Skeletal muscle tissue (tissue), 4 donors: ENCODE results near the gene ETFBKMT. TPM values are rescaled to one million over a fixed set of nuclear protein-coding genes. Genes with fewer than 3 reads are reported as not detected.

Source experiments
- H3K27ac ChIP-seq: one replicate; pipeline ENCODE4 v1.7.0; 2013; ENCODE audit warnings: mild to moderate bottlenecking, low read depth, low read length, inconsistent platforms
- H3K27me3 ChIP-seq, 3 donors: one replicate each; pipeline ENCODE4 v1.7.0; 2013; ENCODE audit warnings: low read length in 3 of 3; ENCODE audit not compliant: control insufficient read depth in 3 of 3, insufficient read depth in 3 of 3
- H3K36me3 ChIP-seq, 3 donors: one replicate each; pipeline ENCODE4 v1.7.0; 2013; ENCODE audit warnings: low read length in 3 of 3; ENCODE audit not compliant: control insufficient read depth in 3 of 3, insufficient read depth in 3 of 3
- H3K4me1 ChIP-seq, 3 donors: one replicate each; pipeline ENCODE4 v1.7.0; 2013; ENCODE audit warnings: low read length in 3 of 3, mild to moderate bottlenecking in 3 of 3; ENCODE audit not compliant: control insufficient read depth in 3 of 3, insufficient read depth in 3 of 3
- H3K4me3 ChIP-seq, 3 donors: one replicate each; pipeline ENCODE4 v1.7.0; 2013; ENCODE audit warnings: low read length in 3 of 3
- H3K9ac ChIP-seq, 3 donors: one replicate each; pipeline ENCODE4 v1.7.0; 2013; ENCODE audit warnings: low read length in 3 of 3, mild to moderate bottlenecking in 3 of 3, moderate library complexity in 2 of 3, low read depth in 1 of 3
- H3K9me3 ChIP-seq, 3 donors: one replicate each; pipeline ENCODE4 v1.7.0; 2013; ENCODE audit warnings: low read length in 3 of 3; ENCODE audit not compliant: control insufficient read depth in 3 of 3
- total RNA-seq: library from RNA; depleted of rRNA; stranded (reverse); fragments of >200 nt; gene quantifications from one replicate; pipeline ENCODE4 v1.2.3, GENCODE V29; 2014
- donor health status: Osteomylitis.

Gene ETFBKMT
- total RNA-seq, 1 donor from 2014 or later: 2.1 TPM

DNA sequence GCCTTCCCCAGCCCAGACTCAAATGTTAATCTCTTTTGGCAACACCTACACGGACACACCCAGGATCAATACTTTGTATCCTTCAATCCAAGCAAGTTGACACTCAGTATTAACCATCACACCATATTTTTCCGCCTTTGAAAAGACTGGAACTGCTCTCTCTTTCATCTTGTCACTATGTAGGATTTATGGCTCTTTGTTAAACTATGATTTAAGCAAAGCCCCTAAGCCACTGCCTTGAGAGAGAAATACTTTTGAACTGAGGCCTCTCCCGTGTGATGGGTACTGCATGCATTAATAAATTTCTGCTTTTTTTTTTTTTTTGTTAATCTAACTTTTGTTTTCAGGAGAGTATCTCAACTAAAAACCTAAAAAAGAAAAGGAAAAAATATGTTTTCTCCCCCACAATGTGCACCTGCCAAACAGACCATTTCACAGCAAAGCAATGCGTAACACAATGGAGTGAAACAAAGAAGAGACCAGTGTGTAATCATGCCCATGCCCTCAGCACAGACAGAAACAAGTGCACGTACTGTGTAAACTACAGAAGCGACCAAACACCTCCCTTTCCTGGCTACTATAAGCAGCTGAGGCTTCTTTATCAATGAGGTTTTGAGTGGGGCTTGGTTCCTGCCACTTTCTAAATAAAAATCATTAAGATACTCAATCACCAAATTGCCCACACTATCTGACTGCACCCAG lies 28.3 kb upstream of the ETFBKMT start:
- H3K9me3 ChIP-seq: no peaks in the 10 kb centered on the region
- H3K4me3 ChIP-seq: no peak overlapping the region
- H3K36me3 ChIP-seq: no peaks in the 10 kb centered on the region
- H3K9ac ChIP-seq: no peak overlapping the region
- H3K4me1 ChIP-seq: peaks cover 9 to 16% (median 12%) of the 10 kb centered on the region in 3 donors
- no peak overlapping the region for H3K27ac ChIP-seq
- no peaks in the 10 kb centered on the region for H3K27me3 ChIP-seq

- H3K9me3 ChIP-seq: no peaks in the 10 kb centered on the region
- H3K4me1 ChIP-seq: peaks cover 12 to 16% (median 12%) of the 10 kb centered on the region in 3 donors
- H3K27ac ChIP-seq: no peak overlapping the region
- no peak overlapping the region for H3K9ac ChIP-seq
- H3K4me3 ChIP-seq: no peak overlapping the region
- H3K36me3 ChIP-seq: no peaks in the 10 kb centered on the region
- H3K27me3 ChIP-seq: no peaks in the 10 kb centered on the region
Measured at GRCh38 chr12:31631809-31632208, 27.7 kb upstream of the ETFBKMT start.

- Histone ChIP-seq H3K4me1 (peaks cover 12 to 16% (median 12%) of the 10 kb centered on the region in 3 donors), H3K27ac (no peak overlapping the region), H3K27me3 (no peaks in the 10 kb centered on the region), H3K4me3 (no peak overlapping the region), H3K9ac (no peak overlapping the region), H3K36me3 (no peaks in the 10 kb centered on the region), H3K9me3 (no peaks in the 10 kb centered on the region)
Measured at GRCh38 chr12:31633464-31633863, 26.0 kb upstream of the ETFBKMT start.

DNA sequence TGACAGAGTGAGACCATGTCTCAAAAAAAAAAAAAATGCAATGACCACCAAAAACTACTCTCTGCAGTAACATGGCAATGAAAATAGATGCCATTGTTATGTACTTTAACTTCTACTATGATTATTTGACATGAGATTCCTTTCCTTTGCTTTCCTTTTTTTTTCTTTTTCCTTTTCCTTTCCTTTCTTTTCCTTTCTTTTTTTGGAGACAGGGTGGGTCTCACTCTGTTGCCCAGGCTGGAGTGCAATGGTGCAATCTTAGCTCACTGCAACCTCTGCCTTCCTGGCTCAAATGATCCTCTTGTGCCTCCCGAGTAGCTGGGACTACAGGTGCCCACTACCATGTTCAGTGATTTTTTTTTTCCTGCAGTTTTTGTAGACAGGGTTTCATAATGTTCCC lies 24.9 kb upstream of the ETFBKMT start:
- no peaks in the 10 kb centered on the region for H3K9me3 ChIP-seq
- no peaks in the 10 kb centered on the region for H3K27me3 ChIP-seq
- no peak overlapping the region for H3K27ac ChIP-seq
- no peak overlapping the region for H3K9ac ChIP-seq
- peaks cover 7 to 11% (median 8%) of the 10 kb centered on the region in 3 donors for H3K4me1 ChIP-seq
- H3K4me3 ChIP-seq: no peak overlapping the region
- no peaks in the 10 kb centered on the region for H3K36me3 ChIP-seq

DNA sequence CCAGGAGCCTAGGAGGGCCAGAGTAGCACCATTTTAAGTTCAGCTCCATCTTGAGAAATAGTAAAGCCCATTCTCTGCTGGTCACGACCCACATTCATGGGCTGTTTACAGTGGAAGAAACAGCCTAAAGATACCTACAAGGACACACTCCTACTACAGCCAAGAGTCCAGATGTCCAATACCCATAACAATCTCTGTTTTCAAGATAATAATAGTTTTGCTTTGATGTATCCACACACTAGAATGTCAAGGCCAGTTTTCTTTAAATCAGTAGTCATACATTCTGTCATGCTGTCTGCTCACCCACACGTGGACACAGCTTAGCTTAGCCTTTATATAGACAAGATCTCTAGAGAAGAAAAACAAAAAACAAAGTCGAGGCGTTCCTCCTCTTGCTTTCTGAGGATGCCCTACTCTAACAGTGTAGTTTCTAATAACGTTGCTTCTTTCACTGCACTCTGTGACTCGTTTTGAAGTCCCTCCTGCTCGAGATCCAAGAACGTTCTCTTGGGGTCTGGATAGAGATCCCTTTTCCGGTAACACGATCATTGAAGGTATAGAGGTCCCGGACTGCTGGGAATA lies 17.9 kb upstream of the ETFBKMT start:
- Histone ChIP-seq H3K27me3 (no peaks in the 10 kb centered on the region), H3K36me3 (no peaks in the 10 kb centered on the region), H3K9ac (no peak overlapping the region), H3K4me3 (no peak overlapping the region), H3K9me3 (no peaks in the 10 kb centered on the region), H3K27ac (no peak overlapping the region), H3K4me1 (peaks cover 0 to under 1% (median 0%) of the 10 kb centered on the region in 3 donors)

- H3K27me3 ChIP-seq: no peaks in the 10 kb centered on the region
- no peaks in the 10 kb centered on the region for H3K4me1 ChIP-seq
- H3K9ac ChIP-seq: no peak overlapping the region
- no peak overlapping the region for H3K27ac ChIP-seq
- H3K4me3 ChIP-seq: no peak overlapping the region
- H3K36me3 ChIP-seq: no peaks in the 10 kb centered on the region
- no peaks in the 10 kb centered on the region for H3K9me3 ChIP-seq
Measured at GRCh38 chr12:31644536-31644935, 15.0 kb upstream of the ETFBKMT start.

GRCh38 chr12:31645924-31646323 lies 13.6 kb upstream of the ETFBKMT start:
- H3K4me1 ChIP-seq: peaks cover 0 to 3% (median 0%) of the 10 kb centered on the region in 3 donors
- no peak overlapping the region for H3K27ac ChIP-seq
- no peak overlapping the region for H3K4me3 ChIP-seq
- H3K27me3 ChIP-seq: no peaks in the 10 kb centered on the region
- H3K9me3 ChIP-seq: no peaks in the 10 kb centered on the region
- H3K9ac ChIP-seq: no peak overlapping the region
- no peaks in the 10 kb centered on the region for H3K36me3 ChIP-seq

DNA sequence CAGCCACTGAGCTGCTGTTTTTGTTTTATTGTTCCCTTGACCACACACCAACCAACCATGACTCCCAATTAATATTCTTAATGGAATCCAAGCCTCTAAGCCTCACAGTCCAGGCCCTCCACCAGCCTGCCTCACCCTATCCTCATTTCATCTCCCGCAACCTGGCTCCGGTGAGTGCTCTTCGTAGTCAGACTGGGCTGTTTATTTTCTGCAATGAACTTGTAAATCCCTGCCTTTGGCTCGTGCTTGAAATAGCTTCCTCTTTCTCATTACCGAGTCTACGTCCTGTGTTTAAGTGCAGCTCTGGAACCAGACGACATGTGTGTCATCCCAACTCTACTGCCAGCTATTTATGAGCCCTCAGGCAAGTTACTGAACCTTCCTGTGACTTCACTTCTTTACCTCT lies 12.4 kb upstream of the ETFBKMT start:
- H3K4me1 ChIP-seq: peaks cover 0 to 3% (median 0%) of the 10 kb centered on the region in 3 donors
- H3K27me3 ChIP-seq: no peaks in the 10 kb centered on the region
- no peak overlapping the region for H3K4me3 ChIP-seq
- H3K9ac ChIP-seq: no peak overlapping the region
- H3K27ac ChIP-seq: no peak overlapping the region
- H3K36me3 ChIP-seq: no peaks in the 10 kb centered on the region
- H3K9me3 ChIP-seq: no peaks in the 10 kb centered on the region

DNA sequence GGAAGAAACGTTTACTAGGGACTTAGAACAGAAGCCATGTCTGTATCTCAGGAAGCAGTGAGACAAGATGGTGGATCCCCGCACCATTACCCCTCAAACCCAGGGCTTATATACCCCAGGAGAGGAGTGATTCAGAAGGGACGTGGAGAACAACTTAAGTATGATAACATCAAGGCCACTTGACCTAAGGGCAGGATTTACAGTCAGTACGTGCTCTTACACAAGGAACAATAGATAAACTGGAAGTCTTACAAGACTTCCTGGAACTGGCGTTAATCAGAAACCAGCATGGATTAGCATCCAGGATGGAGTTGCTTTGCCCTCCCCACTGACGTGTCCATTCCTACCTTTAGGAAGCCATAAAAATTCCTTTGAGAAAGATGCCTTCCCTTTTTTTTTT lies 8.6 kb upstream of the ETFBKMT start:
- Histone ChIP-seq H3K9ac (no peak overlapping the region), H3K9me3 (no peaks in the 10 kb centered on the region), H3K27me3 (no peaks in the 10 kb centered on the region), H3K27ac (peak overlapping the region; percentile 65), H3K4me3 (peak overlapping the region in 1 of 3 donors; percentile 14), H3K36me3 (no peaks in the 10 kb centered on the region), H3K4me1 (peaks cover 0 to 9% (median 6%) of the 10 kb centered on the region in 3 donors)

DNA sequence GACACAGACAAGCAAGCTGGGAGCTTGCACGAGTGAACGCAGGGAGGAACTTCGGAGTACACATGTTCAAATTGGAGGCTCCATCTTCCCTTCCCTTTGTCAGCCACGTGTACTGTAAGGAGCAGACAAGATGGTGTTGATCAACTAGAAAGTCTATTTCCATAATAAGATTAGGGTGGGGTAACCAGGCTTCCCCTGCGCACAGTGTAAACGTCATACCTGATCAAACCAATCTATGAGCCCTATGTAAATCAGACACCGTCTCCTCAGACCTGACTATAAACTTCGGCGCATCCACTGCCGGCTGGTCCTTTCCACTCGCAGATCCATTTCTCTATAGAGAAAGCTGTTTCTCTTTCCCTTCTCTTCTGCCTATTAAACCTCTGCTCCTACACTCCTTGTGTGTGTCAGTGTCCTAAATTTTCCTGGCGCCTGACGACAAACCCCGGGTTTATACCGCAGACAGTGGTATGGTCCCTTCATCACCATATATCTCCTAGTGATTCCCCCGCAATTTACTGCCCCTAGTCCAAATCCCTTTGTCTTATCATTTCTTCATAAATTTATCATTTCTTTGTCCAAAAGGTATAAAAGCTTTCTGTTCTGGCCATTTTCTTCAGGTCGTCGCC lies 7.5 kb upstream of the ETFBKMT start:
- H3K27me3 ChIP-seq: no peaks in the 10 kb centered on the region
- H3K36me3 ChIP-seq: no peaks in the 10 kb centered on the region
- no peak overlapping the region for H3K27ac ChIP-seq
- no peak overlapping the region for H3K4me3 ChIP-seq
- no peaks in the 10 kb centered on the region for H3K9me3 ChIP-seq
- no peak overlapping the region for H3K9ac ChIP-seq
- H3K4me1 ChIP-seq: peaks cover 0 to 9% (median 6%) of the 10 kb centered on the region in 3 donors
